ENCODE data around the gene YARS2. TPM values are rescaled to one million over a fixed set of nuclear protein-coding genes. Genes with fewer than 3 reads are reported as not detected.

The YARS2 gene
- total RNA-seq, 1 experiment from 2014 or later = 28.0 TPM

DNA sequence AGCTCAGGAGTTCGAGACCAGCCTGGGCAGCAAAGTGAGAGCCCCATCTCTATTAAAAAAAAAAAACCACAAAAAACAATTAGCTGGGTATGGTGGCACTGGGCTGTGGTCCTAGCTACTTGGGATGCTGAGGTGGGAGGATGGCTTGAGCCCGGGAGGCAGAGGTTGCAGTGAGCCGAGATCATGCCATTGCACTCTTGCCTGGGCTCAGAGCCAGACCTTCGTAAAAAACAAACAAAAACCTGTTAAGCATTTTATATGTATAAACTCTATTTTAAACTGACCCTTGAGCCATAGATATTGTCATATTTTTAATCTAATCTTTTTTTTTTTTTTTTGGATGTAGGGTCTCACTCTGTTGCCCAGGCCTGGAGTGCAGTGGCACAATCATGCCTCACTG lies 40.9 kb downstream of the YARS2 start:
- Histone ChIP-seq H3K4me3 (ENCODE audit: low read depth in 2 of 2, low read length in 2 of 2) (no peak overlapping the region), H3K27ac (ENCODE audit: low read length) (no peak overlapping the region), H3K27me3 (ENCODE audit: control insufficient read depth, insufficient read depth, low read length) (no peaks in the 10 kb centered on the region), H3K9me3 (ENCODE audit: control insufficient read depth, insufficient read depth, low read depth, low read length) (no peaks in the 10 kb centered on the region), H3K36me3 (ENCODE audit: control insufficient read depth, insufficient read depth, low read length) (peaks cover 9% of the 10 kb centered on the region), H3K4me1 (ENCODE audit: control insufficient read depth, insufficient read depth, low read length) (no peaks in the 10 kb centered on the region)
- BruUV-seq (replicated peaks) = no TSS peak
- ChIA-PET POLR2A (no interaction called here), CTCF (no interaction called here)
- DNase-seq (ENCODE audit: low read depth, low spot score) (no peak), ATAC-seq (no peak)
- intact Hi-C loops (cut with micrococcal nuclease; ENCODE audit: unreplicated experiment) = no loop called here
- TF ChIP-seq, protein P1, sequence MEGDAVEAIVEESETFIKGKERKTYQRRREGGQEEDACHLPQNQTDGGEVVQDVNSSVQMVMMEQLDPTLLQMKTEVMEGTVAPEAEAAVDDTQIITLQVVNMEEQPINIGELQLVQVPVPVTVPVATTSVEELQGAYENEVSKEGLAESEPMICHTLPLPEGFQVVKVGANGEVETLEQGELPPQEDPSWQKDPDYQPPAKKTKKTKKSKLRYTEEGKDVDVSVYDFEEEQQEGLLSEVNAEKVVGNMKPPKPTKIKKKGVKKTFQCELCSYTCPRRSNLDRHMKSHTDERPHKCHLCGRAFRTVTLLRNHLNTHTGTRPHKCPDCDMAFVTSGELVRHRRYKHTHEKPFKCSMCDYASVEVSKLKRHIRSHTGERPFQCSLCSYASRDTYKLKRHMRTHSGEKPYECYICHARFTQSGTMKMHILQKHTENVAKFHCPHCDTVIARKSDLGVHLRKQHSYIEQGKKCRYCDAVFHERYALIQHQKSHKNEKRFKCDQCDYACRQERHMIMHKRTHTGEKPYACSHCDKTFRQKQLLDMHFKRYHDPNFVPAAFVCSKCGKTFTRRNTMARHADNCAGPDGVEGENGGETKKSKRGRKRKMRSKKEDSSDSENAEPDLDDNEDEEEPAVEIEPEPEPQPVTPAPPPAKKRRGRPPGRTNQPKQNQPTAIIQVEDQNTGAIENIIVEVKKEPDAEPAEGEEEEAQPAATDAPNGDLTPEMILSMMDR (IDR thresholded peaks at IDR 0.05) = no peak
- TF ChIP-seq TCF7L2 (IDR thresholded peaks at IDR 0.05; ENCODE audit: low read depth, low read length) = no peak
- TF ChIP-seq SIN3A (IDR thresholded peaks at IDR 0.05; ENCODE audit: borderline replicate concordance, insufficient read depth, low read depth, low read length) = no peak
- TF ChIP-seq POLR2AphosphoS5 (IDR thresholded peaks at IDR 0.05; ENCODE audit: low read depth, low read length) = no peak
- TF ChIP-seq, protein P2, sequence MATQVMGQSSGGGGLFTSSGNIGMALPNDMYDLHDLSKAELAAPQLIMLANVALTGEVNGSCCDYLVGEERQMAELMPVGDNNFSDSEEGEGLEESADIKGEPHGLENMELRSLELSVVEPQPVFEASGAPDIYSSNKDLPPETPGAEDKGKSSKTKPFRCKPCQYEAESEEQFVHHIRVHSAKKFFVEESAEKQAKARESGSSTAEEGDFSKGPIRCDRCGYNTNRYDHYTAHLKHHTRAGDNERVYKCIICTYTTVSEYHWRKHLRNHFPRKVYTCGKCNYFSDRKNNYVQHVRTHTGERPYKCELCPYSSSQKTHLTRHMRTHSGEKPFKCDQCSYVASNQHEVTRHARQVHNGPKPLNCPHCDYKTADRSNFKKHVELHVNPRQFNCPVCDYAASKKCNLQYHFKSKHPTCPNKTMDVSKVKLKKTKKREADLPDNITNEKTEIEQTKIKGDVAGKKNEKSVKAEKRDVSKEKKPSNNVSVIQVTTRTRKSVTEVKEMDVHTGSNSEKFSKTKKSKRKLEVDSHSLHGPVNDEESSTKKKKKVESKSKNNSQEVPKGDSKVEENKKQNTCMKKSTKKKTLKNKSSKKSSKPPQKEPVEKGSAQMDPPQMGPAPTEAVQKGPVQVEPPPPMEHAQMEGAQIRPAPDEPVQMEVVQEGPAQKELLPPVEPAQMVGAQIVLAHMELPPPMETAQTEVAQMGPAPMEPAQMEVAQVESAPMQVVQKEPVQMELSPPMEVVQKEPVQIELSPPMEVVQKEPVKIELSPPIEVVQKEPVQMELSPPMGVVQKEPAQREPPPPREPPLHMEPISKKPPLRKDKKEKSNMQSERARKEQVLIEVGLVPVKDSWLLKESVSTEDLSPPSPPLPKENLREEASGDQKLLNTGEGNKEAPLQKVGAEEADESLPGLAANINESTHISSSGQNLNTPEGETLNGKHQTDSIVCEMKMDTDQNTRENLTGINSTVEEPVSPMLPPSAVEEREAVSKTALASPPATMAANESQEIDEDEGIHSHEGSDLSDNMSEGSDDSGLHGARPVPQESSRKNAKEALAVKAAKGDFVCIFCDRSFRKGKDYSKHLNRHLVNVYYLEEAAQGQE (IDR thresholded peaks at IDR 0.05; ENCODE audit: insufficient read depth in 1 of 2, low read depth in 2 of 2, low read length in 1 of 2) = no peak
- in situ Hi-C loops (cut with HindIII; ENCODE audit: low pct_unique_long_range_greater_than_20kb, low sequenced_read_pairs) = no loop called here

DNA sequence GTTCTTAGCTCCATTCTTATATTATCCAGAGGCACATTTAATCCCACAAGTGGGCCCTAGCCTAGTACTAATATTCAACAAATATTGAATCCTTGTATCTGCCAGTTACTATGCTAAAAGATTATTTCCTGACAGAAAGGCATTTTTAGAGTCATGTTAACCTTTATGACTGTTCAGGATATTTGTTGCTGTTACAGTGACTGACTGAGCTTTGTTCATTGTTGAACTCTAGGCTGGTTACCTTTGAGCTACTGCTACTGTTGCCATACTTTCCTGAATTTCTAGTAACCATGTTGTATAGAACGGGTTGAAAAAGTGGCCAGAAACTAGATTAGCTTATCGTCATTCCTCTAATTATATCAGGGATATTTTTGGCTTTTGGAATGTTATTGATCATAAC lies 46.8 kb downstream of the YARS2 start:
- CTCF ChIA-PET = interaction anchor here (0.5 kb wide), 1 partner anchor 53 kb away, joined by 5 read pairs; no protein-coding TSS in a partner anchor
- in situ Hi-C loops (cut with HindIII; ENCODE audit: low pct_unique_long_range_greater_than_20kb, low sequenced_read_pairs) = no loop called here
- H3K27me3 ChIP-seq (ENCODE audit: control insufficient read depth, insufficient read depth, low read length) = no peaks in the 10 kb centered on the region
- H3K27ac ChIP-seq (ENCODE audit: low read length) = no peak overlapping the region
- H3K9me3 ChIP-seq (ENCODE audit: control insufficient read depth, insufficient read depth, low read depth, low read length) = no peaks in the 10 kb centered on the region
- POLR2A ChIA-PET = interaction anchor here (0.6 kb wide), 1 partner anchor 13 kb away, joined by 3 read pairs; no protein-coding TSS in a partner anchor
- intact Hi-C loops (cut with micrococcal nuclease; ENCODE audit: unreplicated experiment) = no loop called here
- no peaks in the 10 kb centered on the region for H3K4me1 ChIP-seq (ENCODE audit: control insufficient read depth, insufficient read depth, low read length)
- no peak for ATAC-seq
- TF ChIP-seq SIN3A (IDR thresholded peaks at IDR 0.05; ENCODE audit: borderline replicate concordance, insufficient read depth, low read depth, low read length) (no peak), TCF7L2 (IDR thresholded peaks at IDR 0.05; ENCODE audit: low read depth, low read length) (no peak), POLR2AphosphoS5 (IDR thresholded peaks at IDR 0.05; ENCODE audit: low read depth, low read length) (no peak)
- TF ChIP-seq, protein P2 (IDR thresholded peaks at IDR 0.05; ENCODE audit: insufficient read depth in 1 of 2, low read depth in 2 of 2, low read length in 1 of 2) = no peak
- TF ChIP-seq, protein P1 (IDR thresholded peaks at IDR 0.05) = no peak
- no TSS peak for BruUV-seq (replicated peaks)
- H3K36me3 ChIP-seq (ENCODE audit: control insufficient read depth, insufficient read depth, low read length) = peaks cover 14% of the 10 kb centered on the region
- DNase-seq (ENCODE audit: low read depth, low spot score) = no peak
- no peak overlapping the region for H3K4me3 ChIP-seq (ENCODE audit: low read depth in 2 of 2, low read length in 2 of 2)
